Glomerular visceral epithelial cell (primary cell): ENCODE results near the gene NBR1.
"Not testable (repeated sequence)": the region's sequence is repeated elsewhere in the genome, so short reads cannot be mapped to it uniquely, and the experiment has no call there.

Source experiments
- DNase-seq: peaks from one replicate; pipeline ENCODE4 v3.0.0-alpha.2; 2016; ENCODE audit errors: extremely low spot score

The NBR1 gene

DNA sequence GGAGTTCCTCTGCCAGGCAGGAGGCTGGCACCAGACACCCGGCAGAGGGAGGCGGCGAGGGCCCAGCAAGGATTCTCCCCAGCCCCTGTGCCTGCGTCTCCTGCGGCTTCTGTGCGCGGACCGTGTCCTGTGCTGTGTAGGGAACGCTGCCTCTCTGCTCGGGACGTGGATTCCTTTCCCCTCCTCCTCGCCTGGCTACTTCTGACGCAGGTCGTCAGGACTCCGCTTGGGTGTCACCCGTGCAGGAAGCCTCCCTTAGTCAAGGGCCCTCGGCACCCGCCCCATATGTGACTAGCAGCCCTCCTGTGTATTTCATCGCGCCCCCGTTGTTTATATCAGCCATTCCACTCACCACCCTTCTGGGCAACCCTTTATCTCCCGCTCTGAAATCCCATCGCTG lies 75.4 kb downstream of the NBR1 start:
- DNase-seq, result not testable (repeated sequence)
